ENCODE data around the gene SLC4A2.
A peak's percentile ranks its signal among the peaks of the same experiment; 100 is the strongest.

The SLC4A2 gene

DNA sequence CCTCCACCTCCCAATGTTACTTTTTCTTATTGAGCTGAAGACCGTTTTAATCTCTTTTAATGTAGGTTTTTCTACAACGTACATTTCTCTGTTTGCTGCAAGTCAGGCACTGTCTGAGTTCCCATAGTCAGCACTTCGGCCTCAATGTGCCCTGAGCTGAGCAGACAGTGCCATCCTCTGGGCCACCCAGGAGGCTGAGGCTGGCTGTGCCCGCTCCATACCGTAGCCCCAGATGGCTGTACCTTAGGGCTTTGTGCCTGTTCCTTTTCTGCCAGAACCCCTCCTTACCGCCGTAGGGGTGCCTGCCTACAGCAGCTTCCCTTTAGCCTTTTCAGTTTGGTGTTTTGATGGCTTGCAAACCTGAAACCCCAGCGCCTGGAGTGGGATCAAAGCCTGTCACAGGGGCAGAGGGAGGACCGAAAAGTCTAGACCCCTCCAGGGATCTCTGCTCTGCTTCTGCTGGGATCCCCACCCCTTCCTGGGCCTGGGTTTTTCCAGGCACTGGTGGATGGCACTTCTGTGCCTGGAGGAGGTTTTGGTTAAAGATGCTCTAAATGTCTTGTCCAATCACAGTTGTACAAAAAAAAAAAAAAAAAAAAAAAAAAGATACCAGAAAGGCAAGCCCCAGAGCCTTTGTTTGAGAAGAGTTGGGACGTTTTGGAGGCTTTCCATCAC is 35.9 kb downstream of the SLC4A2 start:
- no peak overlapping the region for H3K4me3 ChIP-seq (replicated peaks in 1 of 2; ENCODE audit: low read depth in 2 of 2, low read length in 2 of 2)
- no peak for DNase-seq (ENCODE audit: low read depth in 2 of 2)
- TF ChIP-seq, protein P1, sequence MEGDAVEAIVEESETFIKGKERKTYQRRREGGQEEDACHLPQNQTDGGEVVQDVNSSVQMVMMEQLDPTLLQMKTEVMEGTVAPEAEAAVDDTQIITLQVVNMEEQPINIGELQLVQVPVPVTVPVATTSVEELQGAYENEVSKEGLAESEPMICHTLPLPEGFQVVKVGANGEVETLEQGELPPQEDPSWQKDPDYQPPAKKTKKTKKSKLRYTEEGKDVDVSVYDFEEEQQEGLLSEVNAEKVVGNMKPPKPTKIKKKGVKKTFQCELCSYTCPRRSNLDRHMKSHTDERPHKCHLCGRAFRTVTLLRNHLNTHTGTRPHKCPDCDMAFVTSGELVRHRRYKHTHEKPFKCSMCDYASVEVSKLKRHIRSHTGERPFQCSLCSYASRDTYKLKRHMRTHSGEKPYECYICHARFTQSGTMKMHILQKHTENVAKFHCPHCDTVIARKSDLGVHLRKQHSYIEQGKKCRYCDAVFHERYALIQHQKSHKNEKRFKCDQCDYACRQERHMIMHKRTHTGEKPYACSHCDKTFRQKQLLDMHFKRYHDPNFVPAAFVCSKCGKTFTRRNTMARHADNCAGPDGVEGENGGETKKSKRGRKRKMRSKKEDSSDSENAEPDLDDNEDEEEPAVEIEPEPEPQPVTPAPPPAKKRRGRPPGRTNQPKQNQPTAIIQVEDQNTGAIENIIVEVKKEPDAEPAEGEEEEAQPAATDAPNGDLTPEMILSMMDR (IDR thresholded peaks at IDR 0.05; ENCODE audit: low read depth, low read length): no peak

DNA sequence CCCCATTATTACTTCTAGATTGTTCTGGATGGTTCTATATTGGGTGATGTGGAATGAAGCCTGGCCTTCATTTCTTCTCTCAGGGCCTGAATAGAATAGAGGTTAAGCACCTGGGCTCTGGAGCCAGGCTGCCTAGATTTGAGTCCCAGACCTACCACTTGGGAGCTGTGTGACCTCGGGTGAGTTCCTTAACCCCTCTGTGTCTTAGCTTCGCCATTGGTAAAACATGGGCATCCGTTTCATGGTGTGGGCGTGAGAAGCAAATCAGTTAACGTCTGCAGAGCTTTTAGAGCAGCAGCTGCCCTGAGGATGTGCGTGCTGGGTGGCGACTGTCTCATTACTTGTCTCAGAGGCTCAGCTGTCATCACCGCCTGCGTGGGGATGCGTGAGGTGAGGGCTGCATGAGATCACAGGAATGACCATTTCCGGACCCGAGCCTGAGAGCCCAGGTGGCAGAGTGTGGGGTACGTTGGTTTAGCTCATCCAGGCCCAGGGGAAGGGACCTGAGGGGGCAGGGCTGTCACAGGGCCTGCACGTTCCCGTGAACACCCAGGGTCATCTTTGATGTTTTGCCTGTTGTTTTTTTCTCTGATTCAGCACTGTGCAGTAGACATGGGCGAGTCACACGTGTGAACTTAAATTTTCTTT is 36.6 kb downstream of the SLC4A2 start:
- no peak overlapping the region for H3K4me3 ChIP-seq (replicated peaks in 1 of 2; ENCODE audit: low read depth in 2 of 2, low read length in 2 of 2)
- peak in 1 of 2 donors; percentile 30 for DNase-seq (ENCODE audit: low read depth in 2 of 2)
- TF ChIP-seq, protein P1 (IDR thresholded peaks at IDR 0.05; ENCODE audit: low read depth, low read length): no peak

DNA sequence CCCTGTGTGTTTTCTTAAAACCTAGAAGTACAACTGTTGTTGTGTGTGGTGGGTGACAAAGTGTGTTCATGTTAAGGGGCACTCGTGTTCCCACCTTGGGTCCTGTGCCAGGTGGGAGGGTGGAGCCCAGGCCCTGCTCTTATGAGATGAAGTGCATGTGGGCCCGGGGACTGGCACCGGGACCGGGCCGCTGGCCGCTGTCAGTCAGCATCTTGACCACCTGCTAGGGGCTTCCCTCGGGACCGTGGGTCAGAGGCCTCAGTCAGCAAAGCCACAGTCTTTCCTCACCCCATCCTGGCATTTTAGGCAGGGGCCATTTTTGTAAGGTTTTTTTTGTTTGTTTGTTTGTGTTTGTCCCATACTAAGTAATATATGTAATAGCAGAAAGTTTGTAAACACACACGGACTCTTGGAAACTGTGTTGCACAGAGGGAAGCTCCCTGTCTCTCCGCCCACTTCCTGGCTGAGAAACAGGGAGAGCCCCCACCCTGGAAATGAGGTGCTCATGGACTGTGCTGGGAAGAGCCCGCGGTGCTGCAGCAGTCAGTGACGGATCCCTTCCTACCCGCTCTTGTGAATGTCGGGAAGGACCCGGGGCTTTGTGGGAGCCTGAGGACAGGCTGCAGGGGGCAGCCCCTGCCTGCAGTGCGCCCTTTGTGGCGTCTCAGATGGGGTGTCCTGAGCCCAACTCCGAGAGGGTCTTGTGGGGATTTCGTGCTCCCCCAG is 40.3 kb downstream of the SLC4A2 start:
- no peak overlapping the region for H3K4me3 ChIP-seq (replicated peaks in 1 of 2; ENCODE audit: low read depth in 2 of 2, low read length in 2 of 2)
- TF ChIP-seq, protein P1 (IDR thresholded peaks at IDR 0.05; ENCODE audit: low read depth, low read length): no peak
- no peak for DNase-seq (ENCODE audit: low read depth in 2 of 2)

DNA sequence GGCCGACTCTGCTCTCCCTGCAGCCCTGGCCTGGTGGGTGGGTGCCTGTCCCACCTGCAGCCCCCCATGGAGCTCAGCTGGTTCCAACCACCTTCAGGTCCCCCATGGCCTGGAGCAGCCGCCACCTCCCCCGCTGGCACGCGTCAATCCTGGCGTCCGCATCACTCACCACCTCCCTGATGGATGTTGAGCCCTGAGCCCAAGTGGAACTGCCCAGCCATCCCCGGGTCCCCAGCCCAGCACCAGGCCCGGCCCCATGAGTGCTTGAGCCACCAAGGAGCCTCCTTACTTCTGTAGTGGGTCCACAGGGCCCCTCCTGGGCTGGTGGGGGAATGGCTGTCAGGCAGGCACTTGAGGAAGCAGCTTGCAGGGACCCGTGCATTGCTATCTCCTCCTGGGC is 41.5 kb downstream of the SLC4A2 start:
- DNase-seq (ENCODE audit: low read depth in 2 of 2): no peak
- H3K4me3 ChIP-seq (replicated peaks in 1 of 2; ENCODE audit: low read depth in 2 of 2, low read length in 2 of 2): no peak overlapping the region
- TF ChIP-seq, protein P1 (IDR thresholded peaks at IDR 0.05; ENCODE audit: low read depth, low read length): no peak

DNA sequence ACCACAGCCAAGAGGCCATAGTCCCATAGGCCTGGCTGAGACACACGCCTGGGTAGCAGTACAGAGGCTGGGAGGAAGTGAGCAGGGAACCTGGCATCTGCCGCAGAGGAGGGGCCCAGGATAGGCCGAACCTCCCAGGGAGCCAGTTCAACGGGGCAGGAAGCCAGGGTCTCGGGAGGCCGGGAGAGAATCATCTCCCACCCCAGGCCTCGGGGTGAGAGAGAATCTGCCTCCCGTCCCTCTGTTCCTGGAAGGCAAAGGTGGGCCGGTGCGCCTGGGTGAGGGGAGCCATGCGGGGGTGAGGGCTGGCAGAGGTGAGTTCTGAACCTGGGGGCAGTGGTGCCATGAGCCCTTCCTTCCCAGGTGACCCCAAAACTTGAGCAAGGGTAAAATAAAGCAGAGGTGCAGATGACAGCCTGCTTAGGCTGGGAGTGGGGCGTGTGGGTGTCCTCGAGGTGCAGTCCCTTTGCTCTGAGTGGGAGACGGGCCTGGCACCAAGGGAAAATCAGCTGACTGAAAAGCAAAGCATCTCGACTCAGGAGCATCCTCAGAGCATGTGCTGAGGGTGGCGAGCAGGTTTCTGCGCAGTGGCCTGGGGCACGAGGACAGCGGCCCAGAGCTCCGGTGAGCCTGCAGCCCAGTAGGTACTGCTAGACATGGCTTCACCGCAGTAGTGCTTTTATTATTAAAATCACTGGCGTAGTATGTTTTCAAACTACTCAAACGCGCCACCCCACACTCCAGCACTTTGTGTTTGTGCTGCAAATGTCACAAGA is 42.4 kb downstream of the SLC4A2 start:
- H3K4me3 ChIP-seq (replicated peaks in 1 of 2; ENCODE audit: low read depth in 2 of 2, low read length in 2 of 2): no peak overlapping the region
- no peak for DNase-seq (ENCODE audit: low read depth in 2 of 2)
- TF ChIP-seq, protein P1 (IDR thresholded peaks at IDR 0.05; ENCODE audit: low read depth, low read length): no peak

DNA sequence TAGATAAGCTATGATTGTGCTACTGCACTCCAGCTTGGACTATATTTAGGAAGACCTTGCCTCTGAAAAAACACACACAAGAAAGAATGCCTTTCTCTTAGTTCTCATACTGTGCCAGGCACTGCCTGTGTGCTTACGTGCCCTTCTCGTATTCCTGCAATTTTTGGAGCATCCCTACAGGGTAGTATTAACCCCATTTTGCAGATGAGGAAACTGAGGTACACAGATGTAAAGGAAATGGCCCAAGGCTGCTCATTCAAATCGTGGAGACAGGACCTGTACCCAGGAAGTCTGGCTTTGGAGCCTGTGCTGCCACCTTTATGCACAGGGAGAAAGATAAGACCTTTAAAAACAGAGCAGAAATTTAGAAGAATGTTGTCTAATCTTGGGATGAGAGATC is 43.6 kb downstream of the SLC4A2 start:
- TF ChIP-seq, protein P1 (IDR thresholded peaks at IDR 0.05; ENCODE audit: low read depth, low read length): no peak
- no peak overlapping the region for H3K4me3 ChIP-seq (replicated peaks in 1 of 2; ENCODE audit: low read depth in 2 of 2, low read length in 2 of 2)
- DNase-seq (ENCODE audit: low read depth in 2 of 2): no peak
